Psoas muscle (tissue), 8 donors: ENCODE results near the gene IQSEC3. TPM values are rescaled to one million over a fixed set of nuclear protein-coding genes. Genes with fewer than 3 reads are reported as not detected.
A peak's percentile ranks its signal among the peaks of the same experiment; 100 is the strongest.

ENCODE experiments used
- ATAC-seq, 4 donors: fragments of 200-7000 bp; cut with Tn5 transposase; one replicate each; pipeline ENCODE4 v1.9.1; 2020; ENCODE audit warnings: moderate library complexity in 3 of 4, mild to moderate bottlenecking in 2 of 4
- DNase-seq, 2 donors: peaks; one replicate each; pipeline ENCODE4 v3.0.0-alpha.2; 2020
- H3K27ac ChIP-seq: fragments of 200-600 bp; one replicate; pipeline ENCODE4 v1.8.0; 2022
- H3K27me3 ChIP-seq, 3 donors: fragments of 200-600 bp in 1 of 3; one replicate each; pipeline versions ENCODE4 v1.6.1 to v1.8.0; 2013 to 2022; ENCODE audit warnings: low read length in 2 of 3, mild to moderate bottlenecking in 2 of 3, moderate library complexity in 1 of 3; ENCODE audit not compliant: insufficient read depth in 3 of 3
- H3K36me3 ChIP-seq, 2 donors: fragments of 200-600 bp in 1 of 2; one replicate each; pipeline versions ENCODE4 v1.6.1 to v1.8.0; 2013 to 2022; ENCODE audit warnings: low read depth in 1 of 2, mild to moderate bottlenecking in 1 of 2, moderate library complexity in 1 of 2; ENCODE audit not compliant: insufficient read depth in 1 of 2
- H3K4me1 ChIP-seq: fragments of 200-600 bp; one replicate; pipeline ENCODE4 v1.8.0; 2022
- H3K4me3 ChIP-seq: fragments of 200-600 bp; one replicate; pipeline ENCODE4 v1.8.0; 2022; ENCODE audit warnings: mild to moderate bottlenecking
- H3K9me3 ChIP-seq: fragments of 200-600 bp; one replicate; pipeline ENCODE4 v1.8.0; 2022
- WGBS, 3 donors: extraction: QIAGEN DNeasy Blood & Tissue Kit; methylation state at CpG; one replicate each; pipeline versions ENCODE4 v1.1.6 to v1.1.7; 2013; 5-methylcytosine and 5-hydroxymethylcytosine counted together
- intact Hi-C, 2 donors: fragments of 100-400 bp; cut with DNase I; formaldehyde crosslinking; loops; one replicate each; pipeline versions ENCODE4 v1.11.0 to v1.14.2; 2022
- polyA plus RNA-seq, 3 donors: library from polyadenylated mRNA; stranded (reverse); fragments of 200-250 nt; gene quantifications; one replicate each; pipeline ENCODE4 v1.2.3, GENCODE V29; 2013
- total RNA-seq, 4 donors: library from RNA; stranded (reverse); fragmentation: NEBNext Ultra II Directional in 2 of 4; extraction: Animal tissue kit (Norgen Biotek cat#: 25700) in 2 of 4; gene quantifications; one replicate each; pipeline versions ENCODE4 v1.2.1 to v1.2.4, GENCODE V29; 2021 to 2023
- TF ChIP-seq, protein P1 (sequence below): fragments of 200-600 bp; IDR thresholded peaks from one replicate; pipeline ENCODE4 v1.8.0; 2022; ENCODE audit warnings: antibody characterized with exemption
- donor health status: healthy with polysubstance abuse.
- donor health status: DM: no; HTN: no; CAD: no; lungs with moderate emphysema.
- donor health status: Bipolar disorder and iron deficiency.
- donor health status: healthy.
- donor health status: DM: yes; HTN: yes; CAD: no.
- donor health status: DM: no; HTN: no; CAD: no.
- donor health status: DM: no; HTN: no; CAD: no.
- donor health status: DM: yes; HTN: yes; CAD: no.

IQSEC3 gene
- total and polyA plus RNA-seq, 7 donors = 0.23 to 1.8 (median 0.58) TPM

- TF ChIP-seq, protein P1, sequence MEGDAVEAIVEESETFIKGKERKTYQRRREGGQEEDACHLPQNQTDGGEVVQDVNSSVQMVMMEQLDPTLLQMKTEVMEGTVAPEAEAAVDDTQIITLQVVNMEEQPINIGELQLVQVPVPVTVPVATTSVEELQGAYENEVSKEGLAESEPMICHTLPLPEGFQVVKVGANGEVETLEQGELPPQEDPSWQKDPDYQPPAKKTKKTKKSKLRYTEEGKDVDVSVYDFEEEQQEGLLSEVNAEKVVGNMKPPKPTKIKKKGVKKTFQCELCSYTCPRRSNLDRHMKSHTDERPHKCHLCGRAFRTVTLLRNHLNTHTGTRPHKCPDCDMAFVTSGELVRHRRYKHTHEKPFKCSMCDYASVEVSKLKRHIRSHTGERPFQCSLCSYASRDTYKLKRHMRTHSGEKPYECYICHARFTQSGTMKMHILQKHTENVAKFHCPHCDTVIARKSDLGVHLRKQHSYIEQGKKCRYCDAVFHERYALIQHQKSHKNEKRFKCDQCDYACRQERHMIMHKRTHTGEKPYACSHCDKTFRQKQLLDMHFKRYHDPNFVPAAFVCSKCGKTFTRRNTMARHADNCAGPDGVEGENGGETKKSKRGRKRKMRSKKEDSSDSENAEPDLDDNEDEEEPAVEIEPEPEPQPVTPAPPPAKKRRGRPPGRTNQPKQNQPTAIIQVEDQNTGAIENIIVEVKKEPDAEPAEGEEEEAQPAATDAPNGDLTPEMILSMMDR = no peak
- DNase-seq = no peak
- no peaks in the 10 kb centered on the region for H3K36me3 ChIP-seq
- WGBS, 3 donors = 84 to 88% (median 86%) methylated on average over 12 of the region's 12 CpGs
- no peak overlapping the region for H3K4me3 ChIP-seq
- no peak for ATAC-seq
- no peak overlapping the region for H3K27ac ChIP-seq
- peaks cover 0 to 8% (median 5%) of the 10 kb centered on the region in 3 donors for H3K27me3 ChIP-seq
- intact Hi-C loops = no loop called here
- no peaks in the 10 kb centered on the region for H3K9me3 ChIP-seq
- no peaks in the 10 kb centered on the region for H3K4me1 ChIP-seq
These were observed 91.1 kb downstream of the IQSEC3 start for GRCh38 chr12:157644-158043.

GRCh38 chr12:159156-159782 is 92.7 kb downstream of the IQSEC3 start:
- H3K4me1 ChIP-seq = no peaks in the 10 kb centered on the region
- WGBS, 3 donors = 54 to 69% (median 59%) methylated on average over 7 of the region's 7 CpGs
- H3K36me3 ChIP-seq = no peaks in the 10 kb centered on the region
- TF ChIP-seq, protein P1 = no peak
- no peak overlapping the region for H3K27ac ChIP-seq
- H3K27me3 ChIP-seq = peaks cover 0 to 17% (median 5%) of the 10 kb centered on the region in 3 donors
- DNase-seq = peak in 1 of 2 donors; percentile 40
- ATAC-seq = no peak
- intact Hi-C loops = no loop called here
- H3K9me3 ChIP-seq = no peaks in the 10 kb centered on the region
- H3K4me3 ChIP-seq = no peak overlapping the region

DNA sequence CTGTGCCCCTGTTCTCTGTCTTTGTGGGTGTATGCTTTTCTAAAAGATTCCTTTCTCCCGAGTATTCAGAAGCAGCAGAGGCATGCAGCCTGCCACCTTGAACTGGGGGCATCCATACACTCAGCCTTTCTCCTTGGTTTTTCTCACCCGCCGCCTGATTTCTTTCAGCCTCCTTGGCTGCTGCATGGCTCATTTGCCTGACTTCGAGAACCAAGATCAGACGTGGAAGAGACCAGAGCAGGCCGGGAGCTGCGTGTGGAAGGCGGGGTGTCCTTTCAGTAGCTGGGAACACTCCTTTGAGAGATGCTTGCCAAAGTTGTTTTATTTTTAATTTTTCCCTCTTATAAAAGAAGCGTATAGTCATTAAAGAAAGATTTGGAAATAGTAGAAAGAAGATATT is 94.3 kb downstream of the IQSEC3 start:
- Histone ChIP-seq H3K9me3 (no peaks in the 10 kb centered on the region), H3K27me3 (peaks cover 0 to 23% (median 4%) of the 10 kb centered on the region in 3 donors), H3K4me1 (no peaks in the 10 kb centered on the region), H3K4me3 (no peak overlapping the region), H3K27ac (no peak overlapping the region), H3K36me3 (no peaks in the 10 kb centered on the region)
- intact Hi-C loops = no loop called here
- ATAC-seq = no peak
- no peak for DNase-seq
- TF ChIP-seq, protein P1 = no peak
- WGBS, 3 donors = 62 to 79% (median 62%) methylated on average over 9 of the region's 9 CpGs

GRCh38 chr12:161823-162222 is 95.3 kb downstream of the IQSEC3 start:
- no peaks in the 10 kb centered on the region for H3K4me1 ChIP-seq
- no peak overlapping the region for H3K4me3 ChIP-seq
- DNase-seq = no peak
- no peak for ATAC-seq
- TF ChIP-seq, protein P1 = no peak
- no peak overlapping the region for H3K27ac ChIP-seq
- no peaks in the 10 kb centered on the region for H3K36me3 ChIP-seq
- WGBS, 3 donors = 67 to 78% (median 73%) methylated on average over 8 of the region's 8 CpGs
- no peaks in the 10 kb centered on the region for H3K9me3 ChIP-seq
- H3K27me3 ChIP-seq = peaks cover 0 to 26% (median 4%) of the 10 kb centered on the region in 3 donors
- intact Hi-C loops = no loop called here
